ENCODE data around the gene CDKAL1. TPM values are rescaled to one million over a fixed set of nuclear protein-coding genes. Genes with fewer than 3 reads are reported as not detected.
"Not testable (repeated sequence)": the region's sequence is repeated elsewhere in the genome, so short reads cannot be mapped to it uniquely, and the experiment has no call there.

Gene CDKAL1
- polyA plus RNA-seq, 4 donors = 18.7 to 20.2 (median 19.4) TPM

GRCh38 chr6:20584100-20584731 lies 50.0 kb downstream of the CDKAL1 start:
- no peak for DNase-seq (ENCODE audit: low read depth in 4 of 4, low spot score in 3 of 4)

- DNase-seq (ENCODE audit: low read depth in 4 of 4, low spot score in 3 of 4) = no peak
Observed at GRCh38 chr6:20589266-20589665, 55.0 kb downstream of the CDKAL1 start.

GRCh38 chr6:20590476-20590875 lies 56.2 kb downstream of the CDKAL1 start:
- DNase-seq (ENCODE audit: low read depth in 4 of 4, low spot score in 3 of 4) = not testable (repeated sequence)

- not testable (repeated sequence) for DNase-seq (ENCODE audit: low read depth in 4 of 4, low spot score in 3 of 4)
Observed at GRCh38 chr6:20594299-20594853, 60.1 kb downstream of the CDKAL1 start.

GRCh38 chr6:20599302-20600051 lies 65.2 kb downstream of the CDKAL1 start:
- no peak for DNase-seq (ENCODE audit: low read depth in 4 of 4, low spot score in 3 of 4)

- DNase-seq (ENCODE audit: low read depth in 4 of 4, low spot score in 3 of 4) = no peak
Observed at GRCh38 chr6:20600831-20601230, 66.6 kb downstream of the CDKAL1 start.

- no peak for DNase-seq (ENCODE audit: low read depth in 4 of 4, low spot score in 3 of 4)
Observed at GRCh38 chr6:20604159-20604558, 69.9 kb downstream of the CDKAL1 start.

- DNase-seq (ENCODE audit: low read depth in 4 of 4, low spot score in 3 of 4) = no peak
Observed at GRCh38 chr6:20605061-20605460, 70.8 kb downstream of the CDKAL1 start.

- DNase-seq (ENCODE audit: low read depth in 4 of 4, low spot score in 3 of 4) = no peak
Observed at GRCh38 chr6:20605581-20605980, 71.3 kb downstream of the CDKAL1 start.

- DNase-seq (ENCODE audit: low read depth in 4 of 4, low spot score in 3 of 4) = no peak
Observed at GRCh38 chr6:20606831-20607230, 72.6 kb downstream of the CDKAL1 start.

- DNase-seq (ENCODE audit: low read depth in 4 of 4, low spot score in 3 of 4) = no peak
Observed at GRCh38 chr6:20608356-20608755, 74.1 kb downstream of the CDKAL1 start.

GRCh38 chr6:20608905-20609304 lies 74.6 kb downstream of the CDKAL1 start:
- DNase-seq (ENCODE audit: low read depth in 4 of 4, low spot score in 3 of 4) = no peak

GRCh38 chr6:20609924-20610323 lies 75.7 kb downstream of the CDKAL1 start:
- not testable (repeated sequence) for DNase-seq (ENCODE audit: low read depth in 4 of 4, low spot score in 3 of 4)

- DNase-seq (ENCODE audit: low read depth in 4 of 4, low spot score in 3 of 4) = no peak
Observed at GRCh38 chr6:20610636-20611370, 76.5 kb downstream of the CDKAL1 start.

GRCh38 chr6:20617537-20617936 lies 83.3 kb downstream of the CDKAL1 start:
- not testable (repeated sequence) for DNase-seq (ENCODE audit: low read depth in 4 of 4, low spot score in 3 of 4)

GRCh38 chr6:20620043-20620442 lies 85.8 kb downstream of the CDKAL1 start:
- no peak for DNase-seq (ENCODE audit: low read depth in 4 of 4, low spot score in 3 of 4)

GRCh38 chr6:20623761-20624160 lies 89.5 kb downstream of the CDKAL1 start:
- DNase-seq (ENCODE audit: low read depth in 4 of 4, low spot score in 3 of 4) = no peak

- DNase-seq (ENCODE audit: low read depth in 4 of 4, low spot score in 3 of 4) = no peak
Observed at GRCh38 chr6:20626165-20626564, 91.9 kb downstream of the CDKAL1 start.

- no peak for DNase-seq (ENCODE audit: low read depth in 4 of 4, low spot score in 3 of 4)
Observed at GRCh38 chr6:20629509-20629908, 95.3 kb downstream of the CDKAL1 start.

- no peak for DNase-seq (ENCODE audit: low read depth in 4 of 4, low spot score in 3 of 4)
Observed at GRCh38 chr6:20630136-20630535, 95.9 kb downstream of the CDKAL1 start.

Data from right renal pelvis (tissue), 4 donors.